PC-3 (cell line): ENCODE data around the gene GZMH.

Experiments
- EZH2 ChIP-seq: fragments of 300-600 bp; sonication (generic); IDR thresholded peaks from one replicate; pipeline ENCODE4 v1.6.1; 2017; ENCODE audit warnings: antibody characterized with exemption, mild to moderate bottlenecking, low read length; ENCODE audit not compliant: unreplicated experiment
- EZH2phosphoT487 ChIP-seq: fragments of 300-600 bp; sonication (generic); IDR thresholded peaks from 2 replicates; pipeline ENCODE4 v1.6.1; 2018; ENCODE audit warnings: mild to moderate bottlenecking, antibody characterized with exemption, low read length, borderline replicate concordance
- TF ChIP-seq, protein P1 (sequence below): fragments of 300-600 bp; sonication (generic); conservative IDR thresholded peaks from 2 replicates; pipeline ENCODE4 v1.5.1; 2017; ENCODE audit warnings: antibody characterized with exemption, low read depth, mild to moderate bottlenecking, low read length

DNA sequence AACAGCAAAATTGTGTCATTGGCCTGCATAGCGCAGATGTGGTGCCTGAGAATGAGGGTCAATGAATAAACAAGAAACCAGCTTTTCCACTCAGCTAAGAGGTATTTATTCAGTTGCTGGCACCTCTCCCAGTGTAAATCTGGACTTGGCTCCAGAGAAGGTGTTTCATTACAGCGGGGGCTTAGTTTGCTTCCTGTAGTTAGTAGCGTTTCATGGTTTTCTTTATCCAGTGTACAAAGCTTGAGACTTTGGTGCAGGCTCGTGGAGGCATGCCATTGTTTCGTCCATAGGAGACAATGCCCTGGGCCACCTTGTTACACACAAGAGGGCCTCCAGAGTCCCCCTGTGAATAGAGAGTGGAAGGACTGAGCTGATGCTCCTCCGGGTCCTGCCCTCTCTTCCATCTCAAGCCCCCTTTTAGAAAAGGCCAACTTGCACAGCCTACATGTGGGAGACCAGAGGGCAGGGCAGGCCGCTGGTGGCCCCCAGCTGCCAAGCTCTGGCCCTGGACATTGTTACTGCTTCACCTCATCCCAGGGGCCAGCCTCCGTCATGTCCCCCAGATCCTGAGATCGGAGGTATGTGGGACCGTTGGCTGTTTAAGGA is 21.5 kb upstream of the GZMH start:
- TF ChIP-seq, protein P1, sequence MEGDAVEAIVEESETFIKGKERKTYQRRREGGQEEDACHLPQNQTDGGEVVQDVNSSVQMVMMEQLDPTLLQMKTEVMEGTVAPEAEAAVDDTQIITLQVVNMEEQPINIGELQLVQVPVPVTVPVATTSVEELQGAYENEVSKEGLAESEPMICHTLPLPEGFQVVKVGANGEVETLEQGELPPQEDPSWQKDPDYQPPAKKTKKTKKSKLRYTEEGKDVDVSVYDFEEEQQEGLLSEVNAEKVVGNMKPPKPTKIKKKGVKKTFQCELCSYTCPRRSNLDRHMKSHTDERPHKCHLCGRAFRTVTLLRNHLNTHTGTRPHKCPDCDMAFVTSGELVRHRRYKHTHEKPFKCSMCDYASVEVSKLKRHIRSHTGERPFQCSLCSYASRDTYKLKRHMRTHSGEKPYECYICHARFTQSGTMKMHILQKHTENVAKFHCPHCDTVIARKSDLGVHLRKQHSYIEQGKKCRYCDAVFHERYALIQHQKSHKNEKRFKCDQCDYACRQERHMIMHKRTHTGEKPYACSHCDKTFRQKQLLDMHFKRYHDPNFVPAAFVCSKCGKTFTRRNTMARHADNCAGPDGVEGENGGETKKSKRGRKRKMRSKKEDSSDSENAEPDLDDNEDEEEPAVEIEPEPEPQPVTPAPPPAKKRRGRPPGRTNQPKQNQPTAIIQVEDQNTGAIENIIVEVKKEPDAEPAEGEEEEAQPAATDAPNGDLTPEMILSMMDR = no peak
- TF ChIP-seq EZH2 (no peak), EZH2phosphoT487 (no peak)
